HG02798 (cell line): Measurements from ENCODE around the gene LRRC32.
"Not testable (repeated sequence)": the region's sequence is repeated elsewhere in the genome, so short reads cannot be mapped to it uniquely, and the experiment has no call there.

ENCODE experiments used
- ATAC-seq: cut with Tn5 transposase; IDR thresholded peaks from one replicate; pipeline ENCODE4 v1.9.1; 2021; ENCODE audit warnings: mild to moderate bottlenecking; ENCODE audit not compliant: unreplicated experiment, poor library complexity

Gene LRRC32

GRCh38 chr11:76654298-76654851 lies 16.2 kb downstream of the LRRC32 start:
- no peak for ATAC-seq

GRCh38 chr11:76653674-76654284 lies 16.8 kb downstream of the LRRC32 start:
- no peak for ATAC-seq

GRCh38 chr11:76653012-76653673 lies 17.4 kb downstream of the LRRC32 start:
- no peak for ATAC-seq

GRCh38 chr11:76649851-76650372 lies 20.6 kb downstream of the LRRC32 start:
- no peak for ATAC-seq

- ATAC-seq: no peak
Measured at GRCh38 chr11:76649011-76649410, 21.5 kb downstream of the LRRC32 start.

- no peak for ATAC-seq
Measured at GRCh38 chr11:76648061-76648460, 22.5 kb downstream of the LRRC32 start.

GRCh38 chr11:76646882-76647534 lies 23.5 kb downstream of the LRRC32 start:
- ATAC-seq: no peak

- no peak for ATAC-seq
Measured at GRCh38 chr11:76644591-76644990, 26.0 kb downstream of the LRRC32 start.

- not testable (repeated sequence) for ATAC-seq
Measured at GRCh38 chr11:76643711-76644110, 26.8 kb downstream of the LRRC32 start.

- ATAC-seq: no peak
Measured at GRCh38 chr11:76642341-76642740, 28.2 kb downstream of the LRRC32 start.

- no peak for ATAC-seq
Measured at GRCh38 chr11:76641905-76642304, 28.6 kb downstream of the LRRC32 start.

- ATAC-seq: no peak
Measured at GRCh38 chr11:76640501-76640900, 30.0 kb downstream of the LRRC32 start.

GRCh38 chr11:76639621-76640020 lies 30.9 kb downstream of the LRRC32 start:
- ATAC-seq: no peak

- no peak for ATAC-seq
Measured at GRCh38 chr11:76638270-76639197, 32.0 kb downstream of the LRRC32 start.

GRCh38 chr11:76637491-76638269 lies 32.9 kb downstream of the LRRC32 start:
- peak; percentile 72 for ATAC-seq

GRCh38 chr11:76636826-76637460 lies 33.6 kb downstream of the LRRC32 start:
- ATAC-seq: no peak

- no peak for ATAC-seq
Measured at GRCh38 chr11:76635991-76636738, 34.4 kb downstream of the LRRC32 start.

GRCh38 chr11:76634886-76635285 lies 35.7 kb downstream of the LRRC32 start:
- no peak for ATAC-seq
